ENCODE results near the gene MKRN2. TPM values are rescaled to one million over a fixed set of nuclear protein-coding genes. Genes with fewer than 3 reads are reported as not detected.
A peak's percentile ranks its signal among the peaks of the same experiment; 100 is the strongest.

The MKRN2 gene
- total RNA-seq = 23.4 and 23.9 TPM in 2 replicates
- long read RNA-seq, transcript MKRN2-201 (8 exons, 2,848 nt) = major isoform, 227 of 258 reads
- long read RNA-seq, partial matches to known transcripts = 15 of 258 reads
- long read RNA-seq, other reads (novel, unspliced or antisense) = 13 of 258 reads

GRCh38 chr3:12556690-12557472 is at the start of gene MKRN2:
Gene MKRN2, plus strand, starts transcription at chr3:12557087. Its CDS starts 64 bp downstream, at chr3:12557151.
- no peaks in the 10 kb centered on the region for H3K9me3 Mint-ChIP-seq (ENCODE audit: low read depth)
- no peak for TF ChIP-seq CTCF (IDR thresholded peaks at IDR 0.05; ENCODE audit: unreplicated experiment)
- peaks cover 29% of the 10 kb centered on the region for H3K4me1 Mint-ChIP-seq (ENCODE audit: low read depth)
- H3K27ac Mint-ChIP-seq = peak within 1 kb of the TSS; percentile 96
- DNase-seq (ENCODE audit: low spot score, unreplicated experiment) = peak; percentile 83
- H3K4me3 Mint-ChIP-seq (ENCODE audit: low read depth) = peak within 1 kb of the TSS; percentile 79
- no peaks in the 10 kb centered on the region for H3K36me3 Mint-ChIP-seq (ENCODE audit: insufficient read depth)
- peaks cover 16% of the 10 kb centered on the region for H3K27me3 Mint-ChIP-seq

- Mint-ChIP-seq H3K4me3 (ENCODE audit: low read depth) (no peak overlapping the region), H3K27me3 (no peaks in the 10 kb centered on the region), H3K4me1 (ENCODE audit: low read depth) (no peaks in the 10 kb centered on the region), H3K27ac (peak overlapping the region; percentile 62), H3K9me3 (ENCODE audit: low read depth) (no peaks in the 10 kb centered on the region), H3K36me3 (ENCODE audit: insufficient read depth) (peaks cover 27% of the 10 kb centered on the region)
- DNase-seq (ENCODE audit: low spot score, unreplicated experiment) = no peak
- TF ChIP-seq CTCF (IDR thresholded peaks at IDR 0.05; ENCODE audit: unreplicated experiment) = no peak
Observed at GRCh38 chr3:12507591-12508281, 49.2 kb upstream of the MKRN2 start.

GRCh38 chr3:12508291-12508700 is 48.6 kb upstream of the MKRN2 start:
- no peak for DNase-seq (ENCODE audit: low spot score, unreplicated experiment)
- Mint-ChIP-seq H3K4me1 (ENCODE audit: low read depth) (no peaks in the 10 kb centered on the region), H3K4me3 (ENCODE audit: low read depth) (no peak overlapping the region), H3K36me3 (ENCODE audit: insufficient read depth) (peaks cover 24% of the 10 kb centered on the region), H3K27ac (peak overlapping the region; percentile 35), H3K9me3 (ENCODE audit: low read depth) (no peaks in the 10 kb centered on the region), H3K27me3 (no peaks in the 10 kb centered on the region)
- no peak for TF ChIP-seq CTCF (IDR thresholded peaks at IDR 0.05; ENCODE audit: unreplicated experiment)

GRCh38 chr3:12509466-12509865 is 47.4 kb upstream of the MKRN2 start:
- H3K4me3 Mint-ChIP-seq (ENCODE audit: low read depth) = no peak overlapping the region
- no peaks in the 10 kb centered on the region for H3K9me3 Mint-ChIP-seq (ENCODE audit: low read depth)
- DNase-seq (ENCODE audit: low spot score, unreplicated experiment) = no peak
- no peak for TF ChIP-seq CTCF (IDR thresholded peaks at IDR 0.05; ENCODE audit: unreplicated experiment)
- no peaks in the 10 kb centered on the region for H3K4me1 Mint-ChIP-seq (ENCODE audit: low read depth)
- no peak overlapping the region for H3K27ac Mint-ChIP-seq
- H3K27me3 Mint-ChIP-seq = no peaks in the 10 kb centered on the region
- peaks cover 21% of the 10 kb centered on the region for H3K36me3 Mint-ChIP-seq (ENCODE audit: insufficient read depth)

GRCh38 chr3:12512534-12513118 is 44.3 kb upstream of the MKRN2 start:
- peaks cover 14% of the 10 kb centered on the region for H3K36me3 Mint-ChIP-seq (ENCODE audit: insufficient read depth)
- TF ChIP-seq CTCF (IDR thresholded peaks at IDR 0.05; ENCODE audit: unreplicated experiment) = no peak
- no peak overlapping the region for H3K4me3 Mint-ChIP-seq (ENCODE audit: low read depth)
- no peak overlapping the region for H3K27ac Mint-ChIP-seq
- H3K27me3 Mint-ChIP-seq = no peaks in the 10 kb centered on the region
- DNase-seq (ENCODE audit: low spot score, unreplicated experiment) = no peak
- H3K9me3 Mint-ChIP-seq (ENCODE audit: low read depth) = no peaks in the 10 kb centered on the region
- peaks cover under 1% of the 10 kb centered on the region for H3K4me1 Mint-ChIP-seq (ENCODE audit: low read depth)

Data from progenitor cell of endocrine pancreas (in vitro differentiated cells).